Measurements from ENCODE around the gene FOXL2. TPM values are rescaled to one million over a fixed set of nuclear protein-coding genes. Genes with fewer than 3 reads are reported as not detected.
A peak's percentile ranks its signal among the peaks of the same experiment; 100 is the strongest.

FOXL2 gene
- total and polyA plus RNA-seq, 9 of the 15 experiments (the other 6 are each of a cell fraction or from before 2014, with no cell fraction given) = 0.27 to 22.1 (median 3.2) TPM

- TF ChIP-seq IRF9 (tag; IDR thresholded peaks at IDR 0.05) = 0 out of 2 replicates have a peak, but pooled peaks have one; percentile 19
- peak; percentile 75 for TF ChIP-seq ATF3 (IDR thresholded peaks at IDR 0.05)
- TF ChIP-seq ATF3 (CRISPR knock-in tag; conservative IDR thresholded peaks at IDR 0.05) = no peak
- TF ChIP-seq CEBPB (tag; IDR thresholded peaks at IDR 0.05) = peak; percentile 64
- TF ChIP-seq MBD1 (CRISPR knock-in tag; IDR thresholded peaks at IDR 0.05) = no peak
Observed at GRCh38 chr3:138902171-138902570, 44.8 kb downstream of the FOXL2 start (continued).

GRCh38 chr3:138901567-138901966, 45.4 kb downstream of the FOXL2 start:
- no peaks in the 10 kb centered on the region for H3K9me1 ChIP-seq (ENCODE audit: control insufficient read depth, insufficient read depth, low read length)
- in situ Hi-C loops (cut with MboI) = no loop called here
- H3K79me2 ChIP-seq (ENCODE audit: control insufficient read depth, insufficient read depth, low read length) = no peaks in the 10 kb centered on the region
- no peak overlapping the region for H3K4me3 ChIP-seq
- DNase-seq (ENCODE audit: extremely low read depth in 1 of 4, low spot score in 3 of 4) = no peak
- intact Hi-C loops (cut with micrococcal nuclease) = no loop called here
- CTCF ChIA-PET (ENCODE audit: low intra/inter-chr PET ratio) = no interaction called here
- WGBS (ENCODE audit: insufficient coverage, low coverage, missing lambda C conversion rate) = 59% methylated on average over 5 of the region's 8 CpGs
- no peak for ATAC-seq
- POLR2A ChIA-PET = interaction anchor here (1.2 kb wide), 1 partner anchor 14 kb away, joined by 5 read pairs; no protein-coding TSS in a partner anchor
- H2AFZ ChIP-seq (ENCODE audit: low read depth, low read length) = no peak overlapping the region
- H3K27me3 ChIP-seq (ENCODE audit: control insufficient read depth in 2 of 2, insufficient read depth in 2 of 2, low read length in 2 of 2) = no peaks in the 10 kb centered on the region
- H3K27ac ChIP-seq (ENCODE audit: extremely low read depth, low read depth, low read length) = no peak overlapping the region
- H3K4me1 ChIP-seq (replicated peaks in 1 of 2; ENCODE audit: control insufficient read depth in 2 of 2, insufficient read depth in 2 of 2, low read length in 2 of 2) = peaks cover 10 to 16% of the 10 kb centered on the region in 2 experiments; a peak in 3 of 5 replicates
- no TSS peak for BruUV-seq (replicated peaks)
- FAIRE-seq = no peak
- no peaks in the 10 kb centered on the region for H3K9me3 ChIP-seq (replicated peaks; ENCODE audit: control insufficient read depth, insufficient read depth, low read depth, low read length)
- H3K9ac ChIP-seq (ENCODE audit: insufficient read depth in 1 of 2, low read depth in 2 of 2, low read length in 2 of 2) = no peak overlapping the region
- no peaks in the 10 kb centered on the region for H4K20me1 ChIP-seq (replicated peaks; ENCODE audit: control insufficient read depth, insufficient read depth, low read length)
- no peak overlapping the region for H3K4me2 ChIP-seq (ENCODE audit: insufficient read depth, low read length)
- no peaks in the 10 kb centered on the region for H3K36me3 ChIP-seq (ENCODE audit: control insufficient read depth, insufficient read depth, low read length)
- TF ChIP-seq THAP12 (CRISPR knock-in tag; IDR thresholded peaks at IDR 0.05) (no peak), PHF20 (IDR thresholded peaks at IDR 0.05; ENCODE audit: partially characterized antibody) (no peak), NFRKB (IDR thresholded peaks at IDR 0.05; ENCODE audit: low read depth) (no peak), MXI1 (IDR thresholded peaks at IDR 0.05; ENCODE audit: low read depth, low read length) (no peak), CBX3 (IDR thresholded peaks at IDR 0.05; ENCODE audit: borderline replicate concordance in 1 of 2, low read length in 2 of 2) (no peak), ILF3 (IDR thresholded peaks at IDR 0.05; ENCODE audit: borderline replicate concordance) (no peak), HDAC1 (IDR thresholded peaks at IDR 0.05) (no peak), ZFP36 (IDR thresholded peaks at IDR 0.05; ENCODE audit: low read depth, low read length, partially characterized antibody) (no peak), MXD1 (CRISPR knock-in tag; IDR thresholded peaks at IDR 0.05; ENCODE audit: borderline replicate concordance, poor library complexity, severe bottlenecking) (no peak), FUS (optimal IDR thresholded peaks at IDR 0.05; ENCODE audit: low read depth, low read length) (no peak), CBX5 (IDR thresholded peaks at IDR 0.05; ENCODE audit: borderline replicate concordance, low read depth) (no peak)
